Right lobe of liver (tissue), 6 donors: ENCODE results near the gene PHF11. TPM values are rescaled to one million over a fixed set of nuclear protein-coding genes. Genes with fewer than 3 reads are reported as not detected.
"Not testable (repeated sequence)": the region's sequence is repeated elsewhere in the genome, so short reads cannot be mapped to it uniquely, and the experiment has no call there.

ENCODE experiments used
- ATAC-seq, 4 donors: fragments of 200-7000 bp; cut with Tn5 transposase; one replicate each; pipeline ENCODE4 v1.9.1; 2020; ENCODE audit warnings: mild to moderate bottlenecking in 4 of 4, moderate library complexity in 4 of 4
- DNase-seq, 3 donors: peaks; one replicate each; pipeline ENCODE4 v3.0.0-alpha.2; 2020
- H3K27ac ChIP-seq, 3 donors: fragments of 200-600 bp; one replicate each; pipeline ENCODE4 v1.8.0; 2022
- H3K27me3 ChIP-seq, 2 donors: fragments of 200-600 bp; one replicate each; pipeline ENCODE4 v1.8.0; 2022
- H3K36me3 ChIP-seq, 4 donors: fragments of 200-600 bp; sonication (generic) in 1 of 4; one replicate each; pipeline versions ENCODE4 v1.5.1 to v1.8.0; 2017 to 2022; ENCODE audit warnings: control low read depth in 1 of 4
- H3K4me1 ChIP-seq, 4 donors: fragments of 200-600 bp; sonication (generic) in 1 of 4; one replicate each; pipeline versions ENCODE4 v1.5.1 to v1.8.0; 2017 to 2022; ENCODE audit warnings: control low read depth in 1 of 4
- H3K4me3 ChIP-seq, 3 donors: fragments of 200-600 bp; one replicate each; pipeline ENCODE4 v1.8.0; 2022
- H3K9me3 ChIP-seq, 4 donors: fragments of 200-600 bp; sonication (generic) in 1 of 4; one replicate each; pipeline versions ENCODE4 v1.5.1 to v1.8.0; 2017 to 2022; ENCODE audit warnings: control low read depth in 1 of 4
- CTCF ChIP-seq, 4 donors: fragments of 200-600 bp in 3 of 4; fragments of 450-650 bp in 1 of 4; IDR thresholded peaks; one replicate each; pipeline versions ENCODE4 v1.5.1 to v1.8.0; 2016 to 2022; ENCODE audit warnings: antibody characterized with exemption in 4 of 4, mild to moderate bottlenecking in 2 of 4
- POLR2A ChIP-seq: fragments of 450-650 bp; IDR thresholded peaks from one replicate; pipeline ENCODE4 v1.6.1; 2017; ENCODE audit warnings: antibody characterized with exemption, mild to moderate bottlenecking
- WGBS: methylation state at CpG from one replicate; pipeline ENCODE4 v1.1.6; 2018; ENCODE audit warnings: low coverage, low lambda C conversion rate; ENCODE audit not compliant: insufficient coverage; ENCODE audit errors: missing lambda C conversion rate; 5-methylcytosine and 5-hydroxymethylcytosine counted together
- intact Hi-C, 2 donors: fragments of 100-400 bp; cut with DNase I; formaldehyde crosslinking; loops; one replicate each; pipeline versions ENCODE4 v1.11.2 to v1.14.1; 2022
- total RNA-seq, 6 experiments: library from RNA; depleted of rRNA in 2 of 6; stranded (reverse); fragments of >200 nt in 2 of 6; fragmentation: NEBNext Ultra II Directional in 3 of 6; extraction: Animal tissue kit (Norgen Biotek cat#: 25700) in 3 of 6; gene quantifications; one replicate each; pipeline versions ENCODE4 v1.1.0 to v1.2.4, GENCODE V29; 2016 to 2023
- donor health status: DM: no; HTN: yes; CAD: no.
- donor health status: DM: no; HTN: no; CAD: no.
- donor health status: DM: no; HTN: no; CAD: no.
- donor health status: DM: no; HTN: yes; CAD: no.
- donor health status: DM: no; HTN: yes; CAD: no.

Gene PHF11
- total RNA-seq, 6 experiments from 2014 or later: 10.8 to 21.4 (median 17.2) TPM

DNA sequence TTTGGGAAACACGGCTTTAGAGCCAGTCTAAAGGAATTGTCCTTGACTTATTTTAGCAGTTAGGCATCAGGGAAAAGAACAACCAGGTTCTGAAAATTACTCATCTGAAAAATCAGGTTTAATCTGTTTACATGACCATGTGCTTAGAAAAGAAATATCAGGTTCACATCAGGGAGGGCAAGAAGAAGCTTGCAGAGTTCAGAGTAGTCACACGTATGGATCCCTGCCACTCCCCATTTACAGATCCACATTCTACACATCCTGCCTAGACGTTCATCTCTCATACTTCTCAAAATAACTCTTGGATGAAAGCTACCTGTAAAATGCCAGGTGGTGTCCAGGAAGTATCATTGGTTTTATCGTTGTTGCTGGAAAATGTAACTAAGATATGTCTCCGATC, 14.0 kb upstream of the PHF11 start:
- H3K36me3 ChIP-seq: peaks cover 0 to 50% (median 9%) of the 10 kb centered on the region in 4 donors
- no peaks in the 10 kb centered on the region for H3K9me3 ChIP-seq
- ATAC-seq (no peak), DNase-seq (no peak)
- H3K4me1 ChIP-seq: no peaks in the 10 kb centered on the region
- WGBS: 76% methylated on average over 5 of the region's 5 CpGs
- intact Hi-C loops: no loop called here
- no peak overlapping the region for H3K4me3 ChIP-seq
- H3K27me3 ChIP-seq: no peaks in the 10 kb centered on the region
- no peak overlapping the region for H3K27ac ChIP-seq
- TF ChIP-seq CTCF (IDR thresholded peaks at IDR 0.05): no peak
- TF ChIP-seq POLR2A: no peak

GRCh38 chr13:49488563-49488962, 7.2 kb upstream of the PHF11 start:
- no peak for DNase-seq
- Histone ChIP-seq H3K27me3 (no peaks in the 10 kb centered on the region), H3K9me3 (no peaks in the 10 kb centered on the region), H3K4me1 (no peaks in the 10 kb centered on the region), H3K27ac (no peak overlapping the region), H3K36me3 (peaks cover 0 to 19% (median 0%) of the 10 kb centered on the region in 4 donors), H3K4me3 (no peak overlapping the region)
- TF ChIP-seq POLR2A (no peak), CTCF (IDR thresholded peaks at IDR 0.05) (no peak)
- intact Hi-C loops: no loop called here
- no peak for ATAC-seq
- WGBS: 97% methylated on average over 2 of the region's 2 CpGs

GRCh38 chr13:49494645-49495044, 1.1 kb upstream of the PHF11 start:
- Histone ChIP-seq H3K27ac (peak overlapping the region; percentile 82 to 96 (median 90)), H3K36me3 (no peaks in the 10 kb centered on the region), H3K4me3 (peak overlapping the region; percentile 62 to 75 (median 62)), H3K9me3 (no peaks in the 10 kb centered on the region), H3K4me1 (peaks cover 0 to 4% (median 0%) of the 10 kb centered on the region in 4 donors), H3K27me3 (no peaks in the 10 kb centered on the region)
- ATAC-seq: no peak
- DNase-seq: no peak
- TF ChIP-seq CTCF (IDR thresholded peaks at IDR 0.05) (peak in 1 of 4 donors; percentile 8), POLR2A (no peak)
- intact Hi-C loops: no loop called here
- 33% methylated on average over 2 of the region's 2 CpGs for WGBS

GRCh38 chr13:49496837-49497236, 1.1 kb downstream of the PHF11 start:
- ATAC-seq, H3K9me3 ChIP-seq, H3K36me3 ChIP-seq, H3K4me1 ChIP-seq, H3K27me3 ChIP-seq, intact Hi-C loops, DNase-seq, H3K4me3 ChIP-seq: not testable (repeated sequence)
- peak overlapping the region in 1 of 3 donors; percentile 96 for H3K27ac ChIP-seq
- WGBS: 79% methylated on average over 10 of the region's 11 CpGs

GRCh38 chr13:49497272-49497671, 1.5 kb downstream of the PHF11 start:
- WGBS: 95% methylated on average over 4 of the region's 5 CpGs
- Histone ChIP-seq H3K27me3 (no peaks in the 10 kb centered on the region), H3K4me3 (no peak overlapping the region), H3K4me1 (peaks cover 0 to 4% (median 0%) of the 10 kb centered on the region in 4 donors), H3K27ac (no peak overlapping the region), H3K9me3 (no peaks in the 10 kb centered on the region), H3K36me3 (no peaks in the 10 kb centered on the region)
- intact Hi-C loops: no loop called here
- TF ChIP-seq POLR2A (no peak), CTCF (IDR thresholded peaks at IDR 0.05) (no peak)
- no peak for ATAC-seq
- DNase-seq: no peak
